Measurements from ENCODE around the gene JTB.

GRCh38 chr1:153963030-153963849 is 14.2 kb downstream of the JTB start, which contains the start of gene SLC39A1:
- TF ChIP-seq, protein P1, sequence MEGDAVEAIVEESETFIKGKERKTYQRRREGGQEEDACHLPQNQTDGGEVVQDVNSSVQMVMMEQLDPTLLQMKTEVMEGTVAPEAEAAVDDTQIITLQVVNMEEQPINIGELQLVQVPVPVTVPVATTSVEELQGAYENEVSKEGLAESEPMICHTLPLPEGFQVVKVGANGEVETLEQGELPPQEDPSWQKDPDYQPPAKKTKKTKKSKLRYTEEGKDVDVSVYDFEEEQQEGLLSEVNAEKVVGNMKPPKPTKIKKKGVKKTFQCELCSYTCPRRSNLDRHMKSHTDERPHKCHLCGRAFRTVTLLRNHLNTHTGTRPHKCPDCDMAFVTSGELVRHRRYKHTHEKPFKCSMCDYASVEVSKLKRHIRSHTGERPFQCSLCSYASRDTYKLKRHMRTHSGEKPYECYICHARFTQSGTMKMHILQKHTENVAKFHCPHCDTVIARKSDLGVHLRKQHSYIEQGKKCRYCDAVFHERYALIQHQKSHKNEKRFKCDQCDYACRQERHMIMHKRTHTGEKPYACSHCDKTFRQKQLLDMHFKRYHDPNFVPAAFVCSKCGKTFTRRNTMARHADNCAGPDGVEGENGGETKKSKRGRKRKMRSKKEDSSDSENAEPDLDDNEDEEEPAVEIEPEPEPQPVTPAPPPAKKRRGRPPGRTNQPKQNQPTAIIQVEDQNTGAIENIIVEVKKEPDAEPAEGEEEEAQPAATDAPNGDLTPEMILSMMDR (IDR thresholded peaks at IDR 0.05): no peak
- TF ChIP-seq EZH2 (IDR thresholded peaks at IDR 0.05; ENCODE audit: borderline replicate concordance, insufficient read depth, low read depth, low read length, poor library complexity, severe bottlenecking): no peak
